K562 (cell line): ENCODE measurements around the gene UNC13A.

ENCODE experiments used
- BRF1 ChIP-seq: IDR thresholded peaks from 3 replicates; pipeline ENCODE4 v1.6.1; 2011; ENCODE audit warnings: borderline replicate concordance, mild to moderate bottlenecking; ENCODE audit not compliant: insufficient read length; ENCODE audit errors: extremely low read depth
- GTF2E2 ChIP-seq: fragments of 200-800 bp; sonication (Bioruptor generic); IDR thresholded peaks from 2 replicates; pipeline ENCODE4 v1.6.1; 2016; ENCODE audit warnings: missing genetic modification characterization, missing compliant biosample characterization
- JUND ChIP-seq, 2 experiments: IDR thresholded peaks; 2 replicates in 1 of 2; 3 replicates in 1 of 2; pipeline ENCODE4 v1.6.1; 2011; ENCODE audit warnings: borderline replicate concordance in 2 of 2, low read depth in 2 of 2, low read length in 2 of 2, improper control_type of control experiment in 1 of 2, missing biosample characterization in 1 of 2, missing genetic modification characterization in 1 of 2, missing genetic modification reagents in 1 of 2
- KDM2B ChIP-seq: fragments of 250-450 bp; sonication (Bioruptor Pico); IDR thresholded peaks from 2 replicates; pipeline ENCODE4 v1.8.0; 2021; ENCODE audit warnings: mild to moderate bottlenecking, moderate library complexity
- MYC ChIP-seq, 2 experiments: fragments of 250-450 bp in 1 of 2; sonication (Bioruptor Pico) in 1 of 2; IDR thresholded peaks; 2 replicates each; pipeline versions ENCODE4 v1.5.1 to v1.6.1; 2012 to 2021; ENCODE audit warnings: low read depth in 2 of 2, borderline replicate concordance in 1 of 2, improper control_type of control experiment in 1 of 2, low read length in 1 of 2, mild to moderate bottlenecking in 1 of 2, moderate library complexity in 1 of 2
- POLR2A ChIP-seq: fragments of 450-650 bp; conservative IDR thresholded peaks from 2 replicates; pipeline ENCODE4 v1.6.1; 2016
- POLR2AphosphoS2 ChIP-seq: IDR thresholded peaks from 2 replicates; pipeline ENCODE4 v1.6.1; 2012; ENCODE audit warnings: low read length, improper control_type of control experiment
- USF2 ChIP-seq: sonication (generic); formaldehyde crosslinking; IDR thresholded peaks from 2 replicates; pipeline ENCODE4 v1.5.0; 2020; ENCODE audit warnings: missing genetic modification reagents
- ZC3H4 ChIP-seq: sonication (generic); formaldehyde crosslinking; IDR thresholded peaks from 2 replicates; pipeline ENCODE4 v1.9.0; 2021; ENCODE audit warnings: missing genetic modification reagents, borderline replicate concordance
- ZNF274 ChIP-seq: IDR thresholded peaks from 2 replicates; pipeline ENCODE4 v1.6.1; 2011; ENCODE audit warnings: low read depth, mild to moderate bottlenecking, low read length, moderate library complexity, borderline replicate concordance
- ZNF431 ChIP-seq: sonication (generic); formaldehyde crosslinking; IDR thresholded peaks from 2 replicates; pipeline ENCODE4 v1.8.0; 2022; ENCODE audit warnings: mild to moderate bottlenecking, missing genetic modification reagents
- ZNF512 ChIP-seq: IDR thresholded peaks from 2 replicates; pipeline ENCODE4 v1.6.1; 2016; ENCODE audit warnings: missing genetic modification characterization, missing compliant biosample characterization
- TF ChIP-seq, protein P1 (sequence below), 2 experiments: fragments of 450-650 bp; IDR thresholded peaks; 2 replicates each; pipeline ENCODE4 v1.6.1; 2016
- TF ChIP-seq, protein P2 (sequence below), 3 experiments: IDR thresholded peaks in 2 of 3; conservative IDR thresholded peaks in 1 of 3; 2 replicates each; pipeline ENCODE4 v1.5.1; 2011 to 2012; ENCODE audit warnings: low read length in 3 of 3, mild to moderate bottlenecking in 3 of 3, control low read depth in 2 of 3, improper control_type of control experiment in 1 of 3, inconsistent platforms in 1 of 3, low read depth in 1 of 3, mixed read lengths in 1 of 3, moderate library complexity in 1 of 3; ENCODE audit not compliant: insufficient read depth in 2 of 3

GRCh38 chr19:17627921-17628320 is 60.2 kb downstream of the UNC13A start:
- TF ChIP-seq MYC (IDR thresholded peaks at IDR 0.05; ENCODE audit: low read depth, low read length) = no peak
- TF ChIP-seq MYC (CRISPR knock-in tag; IDR thresholded peaks at IDR 0.05; ENCODE audit: borderline replicate concordance, low read depth) = no peak
- no peak for TF ChIP-seq ZNF512 (tag)
- TF ChIP-seq JUND (IDR thresholded peaks at IDR 0.05; ENCODE audit: borderline replicate concordance, low read depth, low read length) = no peak
- TF ChIP-seq JUND (tag; IDR thresholded peaks at IDR 0.05; ENCODE audit: borderline replicate concordance, low read depth, low read length) = no peak
- no peak for TF ChIP-seq ZC3H4 (CRISPR knock-in tag)
- TF ChIP-seq, protein P1, sequence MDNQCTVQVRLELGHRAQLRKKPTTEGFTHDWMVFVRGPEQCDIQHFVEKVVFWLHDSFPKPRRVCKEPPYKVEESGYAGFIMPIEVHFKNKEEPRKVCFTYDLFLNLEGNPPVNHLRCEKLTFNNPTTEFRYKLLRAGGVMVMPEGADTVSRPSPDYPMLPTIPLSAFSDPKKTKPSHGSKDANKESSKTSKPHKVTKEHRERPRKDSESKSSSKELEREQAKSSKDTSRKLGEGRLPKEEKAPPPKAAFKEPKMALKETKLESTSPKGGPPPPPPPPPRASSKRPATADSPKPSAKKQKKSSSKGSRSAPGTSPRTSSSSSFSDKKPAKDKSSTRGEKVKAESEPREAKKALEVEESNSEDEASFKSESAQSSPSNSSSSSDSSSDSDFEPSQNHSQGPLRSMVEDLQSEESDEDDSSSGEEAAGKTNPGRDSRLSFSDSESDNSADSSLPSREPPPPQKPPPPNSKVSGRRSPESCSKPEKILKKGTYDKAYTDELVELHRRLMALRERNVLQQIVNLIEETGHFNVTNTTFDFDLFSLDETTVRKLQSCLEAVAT (IDR thresholded peaks at IDR 0.05) = no peak
- no peak for TF ChIP-seq GTF2E2 (tag)
- no peak for TF ChIP-seq POLR2A
- TF ChIP-seq ZNF274 = no peak
- TF ChIP-seq ZNF431 (CRISPR knock-in tag) = no peak
- TF ChIP-seq, protein P2, sequence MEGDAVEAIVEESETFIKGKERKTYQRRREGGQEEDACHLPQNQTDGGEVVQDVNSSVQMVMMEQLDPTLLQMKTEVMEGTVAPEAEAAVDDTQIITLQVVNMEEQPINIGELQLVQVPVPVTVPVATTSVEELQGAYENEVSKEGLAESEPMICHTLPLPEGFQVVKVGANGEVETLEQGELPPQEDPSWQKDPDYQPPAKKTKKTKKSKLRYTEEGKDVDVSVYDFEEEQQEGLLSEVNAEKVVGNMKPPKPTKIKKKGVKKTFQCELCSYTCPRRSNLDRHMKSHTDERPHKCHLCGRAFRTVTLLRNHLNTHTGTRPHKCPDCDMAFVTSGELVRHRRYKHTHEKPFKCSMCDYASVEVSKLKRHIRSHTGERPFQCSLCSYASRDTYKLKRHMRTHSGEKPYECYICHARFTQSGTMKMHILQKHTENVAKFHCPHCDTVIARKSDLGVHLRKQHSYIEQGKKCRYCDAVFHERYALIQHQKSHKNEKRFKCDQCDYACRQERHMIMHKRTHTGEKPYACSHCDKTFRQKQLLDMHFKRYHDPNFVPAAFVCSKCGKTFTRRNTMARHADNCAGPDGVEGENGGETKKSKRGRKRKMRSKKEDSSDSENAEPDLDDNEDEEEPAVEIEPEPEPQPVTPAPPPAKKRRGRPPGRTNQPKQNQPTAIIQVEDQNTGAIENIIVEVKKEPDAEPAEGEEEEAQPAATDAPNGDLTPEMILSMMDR (IDR thresholded peaks at IDR 0.05 in 2 of 3, conservative IDR thresholded peaks at IDR 0.05 in 1 of 3; ENCODE audit: insufficient read depth in 2 of 3, low read depth in 1 of 3, low read length in 3 of 3) = no peak
- TF ChIP-seq BRF1 = no peak
- no peak for TF ChIP-seq POLR2AphosphoS2
- TF ChIP-seq USF2 (CRISPR knock-in tag) = no peak
- TF ChIP-seq KDM2B = no peak
